Esophagus (tissue), 2 donors: ENCODE data around the gene PPT1. TPM values are rescaled to one million over a fixed set of nuclear protein-coding genes. Genes with fewer than 3 reads are reported as not detected.

Experiments
- polyA plus RNA-seq, 2 donors: library from polyadenylated mRNA; stranded (reverse); fragments of 200-250 nt; gene quantifications; one replicate each; pipeline ENCODE4 v1.2.3, GENCODE V29; 2013
- donor health status: healthy with polysubstance abuse.
- donor health status: Bipolar disorder and iron deficiency.

Gene PPT1
- polyA plus RNA-seq, 2 donors, result 20.3 to 25.1 TPM

Other genes with a start within 250 kb of the PPT1 start
- 10 to 100 TPM; 15.0 to 24.1 TPM for gene TRIT1, start 213.7 kb downstream of the PPT1 start, polyA plus RNA-seq
- gene MYCL, start 195.3 kb downstream of the PPT1 start, polyA plus RNA-seq, result 1 to 10 TPM; 5.1 to 9.5 TPM
- 10 to 100 TPM; 14.5 to 30.4 TPM for gene MFSD2A, start 142.1 kb downstream of the PPT1 start, polyA plus RNA-seq
- gene CAP1, start 56.5 kb downstream of the PPT1 start, polyA plus RNA-seq, result 100 to 1,000 TPM in 1 of 2 donors, 10 to 100 TPM in 1; 72.0 to 168 TPM
- 1 to 10 TPM; 4.7 to 5.6 TPM for gene RLF, start 64.1 kb upstream of the PPT1 start, polyA plus RNA-seq
- not detected for gene TMCO2, start 150.7 kb upstream of the PPT1 start, polyA plus RNA-seq
- gene ZMPSTE24, start 161.0 kb upstream of the PPT1 start, polyA plus RNA-seq, result 10 to 100 TPM; 14.4 to 18.7 TPM
- gene COL9A2, start 220.0 kb upstream of the PPT1 start, polyA plus RNA-seq, result 1 to 10 TPM in 1 of 2 donors, under 1 TPM in 1; 0.54 to 1.3 TPM